H9 (cell line): ENCODE measurements around the gene TRIM2. TPM values are rescaled to one million over a fixed set of nuclear protein-coding genes. Genes with fewer than 3 reads are reported as not detected.

Experiments used
- DNase-seq: peaks from one replicate; pipeline ENCODE4 v3.0.0-alpha.2; 2017
- H2AFZ ChIP-seq: one replicate; pipeline ENCODE4 v1.6.1; 2013; ENCODE audit warnings: mild to moderate bottlenecking, low read length, control low read depth, moderate library complexity
- H2AK5ac ChIP-seq: 2 replicates; pipeline ENCODE4 v1.6.1; 2013; ENCODE audit warnings: low read length, control low read depth, mixed read lengths; ENCODE audit not compliant: insufficient read length
- H2BK120ac ChIP-seq: one replicate; pipeline ENCODE4 v1.6.1; 2013; ENCODE audit warnings: low read depth, mild to moderate bottlenecking, low read length, control low read depth, inconsistent platforms; ENCODE audit not compliant: poor library complexity, severe bottlenecking
- H2BK12ac ChIP-seq: 2 replicates; pipeline ENCODE4 v1.6.1; 2013; ENCODE audit warnings: low read length, control low read depth, mixed read lengths, low read depth; ENCODE audit not compliant: insufficient read length
- H2BK15ac ChIP-seq: 2 replicates; pipeline ENCODE4 v1.6.1; 2013; ENCODE audit warnings: low read depth, low read length, control low read depth
- H2BK20ac ChIP-seq: one replicate; pipeline ENCODE4 v1.6.1; 2013; ENCODE audit warnings: low read depth, mild to moderate bottlenecking, low read length, control low read depth, inconsistent platforms; ENCODE audit not compliant: poor library complexity, severe bottlenecking
- H2BK5ac ChIP-seq: 2 replicates; pipeline ENCODE4 v1.6.1; 2013; ENCODE audit warnings: low read length, control low read depth, mixed read lengths; ENCODE audit not compliant: insufficient read length
- H3K14ac ChIP-seq: 2 replicates; pipeline ENCODE4 v1.6.1; 2013; ENCODE audit warnings: low read length, control low read depth; ENCODE audit not compliant: insufficient read depth
- H3K18ac ChIP-seq: 2 replicates; pipeline ENCODE4 v1.6.1; 2013; ENCODE audit warnings: low read depth, mild to moderate bottlenecking, mixed read lengths, low read length, control low read depth; ENCODE audit not compliant: insufficient read length
- H3K23ac ChIP-seq: 2 replicates; pipeline ENCODE4 v1.6.1; 2013; ENCODE audit warnings: low read length, control low read depth, mixed read lengths, low read depth; ENCODE audit not compliant: insufficient read length
- H3K23me2 ChIP-seq: 2 replicates; pipeline ENCODE4 v1.6.1; 2013; ENCODE audit warnings: low read depth, mild to moderate bottlenecking, mixed read lengths, low read length, control low read depth; ENCODE audit not compliant: insufficient read length, poor library complexity, severe bottlenecking
- H3K27ac ChIP-seq: 2 replicates; pipeline ENCODE4 v1.5.1; 2013; ENCODE audit warnings: low read length, control low read depth, mixed read lengths, low read depth; ENCODE audit not compliant: insufficient read length
- H3K27me3 ChIP-seq: 2 replicates; pipeline ENCODE4 v1.6.1; 2013; ENCODE audit warnings: low read length, control low read depth, inconsistent platforms; ENCODE audit not compliant: insufficient read depth
- H3K4ac ChIP-seq: 2 replicates; pipeline ENCODE4 v1.6.1; 2013; ENCODE audit warnings: low read depth, mild to moderate bottlenecking, control low read depth, inconsistent platforms, low read length, moderate library complexity
- H3K4me1 ChIP-seq: 2 replicates; pipeline ENCODE4 v1.6.1; 2013; ENCODE audit warnings: low read length, control low read depth, inconsistent platforms; ENCODE audit not compliant: insufficient read depth
- H3K4me2 ChIP-seq: 2 replicates; pipeline ENCODE4 v1.6.1; 2013; ENCODE audit warnings: low read length, control low read depth, mixed read lengths; ENCODE audit not compliant: insufficient read length, insufficient read depth
- H3K56ac ChIP-seq: 2 replicates; pipeline ENCODE4 v1.6.1; 2013; ENCODE audit warnings: low read depth, mild to moderate bottlenecking, mixed read lengths, low read length, control low read depth; ENCODE audit not compliant: insufficient read length
- H3K79me1 ChIP-seq: 2 replicates; pipeline ENCODE4 v1.6.1; 2013; ENCODE audit warnings: low read depth, mild to moderate bottlenecking, moderate library complexity, low read length, control low read depth, inconsistent platforms; ENCODE audit not compliant: insufficient read depth, poor library complexity, severe bottlenecking
- H3K79me2 ChIP-seq: 2 replicates; pipeline ENCODE4 v1.6.1; 2013; ENCODE audit warnings: low read length, control low read depth, inconsistent platforms; ENCODE audit not compliant: insufficient read depth
- H3K9ac ChIP-seq: 2 replicates; pipeline ENCODE4 v1.6.1; 2013; ENCODE audit warnings: low read length, control low read depth, mixed read lengths; ENCODE audit not compliant: insufficient read length; ENCODE audit errors: extremely low read depth
- H3K9me3 ChIP-seq: one replicate; pipeline ENCODE4 v1.6.1; 2013; ENCODE audit warnings: low read depth, low read length, inconsistent platforms; ENCODE audit not compliant: control insufficient read depth
- H3T11ph ChIP-seq: one replicate; pipeline ENCODE4 v1.6.1; 2013; ENCODE audit warnings: mild to moderate bottlenecking, low read length, control low read depth, inconsistent platforms
- H4K20me1 ChIP-seq: one replicate; pipeline ENCODE4 v1.6.1; 2013; ENCODE audit not compliant: control insufficient read depth, insufficient read length, insufficient read depth
- H4K5ac ChIP-seq: 2 replicates; pipeline ENCODE4 v1.6.1; 2013; ENCODE audit warnings: low read depth, mild to moderate bottlenecking, mixed read lengths, low read length, control low read depth; ENCODE audit not compliant: insufficient read length
- H4K8ac ChIP-seq: replicated peaks from 2 replicates; pipeline ENCODE4 v1.6.1; 2013; ENCODE audit warnings: low read length, control low read depth, mixed read lengths, low read depth; ENCODE audit not compliant: insufficient read length
- H4K91ac ChIP-seq: 2 replicates; pipeline ENCODE4 v1.6.1; 2013; ENCODE audit warnings: low read depth, mild to moderate bottlenecking, moderate library complexity, mixed read lengths, low read length, control low read depth; ENCODE audit not compliant: insufficient read length
- H3K27ac Mint-ChIP-seq, 3 experiments: 2 replicates in 2 of 3; 3 replicates in 1 of 3; pipeline ENCODE4 v1.8.0; 2020 to 2021; ENCODE audit warnings: mixed read lengths in 3 of 3, mild to moderate bottlenecking in 1 of 3, moderate library complexity in 1 of 3
- H3K27me3 Mint-ChIP-seq: 2 replicates; pipeline ENCODE4 v1.8.0; 2021; ENCODE audit warnings: low read depth, mild to moderate bottlenecking, moderate library complexity, mixed read lengths
- H3K36me3 Mint-ChIP-seq, 3 experiments: 2 replicates in 2 of 3; 3 replicates in 1 of 3; pipeline ENCODE4 v1.8.0; 2020 to 2021; ENCODE audit warnings: low read depth in 3 of 3, mixed read lengths in 3 of 3; ENCODE audit not compliant: insufficient read depth in 1 of 3
- H3K4me1 Mint-ChIP-seq, 2 experiments: 2 replicates each; pipeline ENCODE4 v1.8.0; 2020; ENCODE audit warnings: mixed read lengths in 2 of 2
- H3K4me3 Mint-ChIP-seq, 2 experiments: 2 replicates in 1 of 2; 3 replicates in 1 of 2; pipeline ENCODE4 v1.8.0; 2020 to 2021; ENCODE audit warnings: mild to moderate bottlenecking in 2 of 2, mixed read lengths in 2 of 2, moderate library complexity in 1 of 2
- H3K9me3 Mint-ChIP-seq, 2 experiments: 2 replicates in 1 of 2; 3 replicates in 1 of 2; pipeline ENCODE4 v1.8.0; 2020; ENCODE audit warnings: mild to moderate bottlenecking in 2 of 2, mixed read lengths in 2 of 2, moderate library complexity in 1 of 2
- WGBS: extraction: QIAGEN DNeasy Blood & Tissue Kit; methylation state at CpG from one replicate; pipeline ENCODE4 v1.1.7; 2013; ENCODE audit warnings: missing lambda C conversion rate, low lambda C conversion rate, mixed read lengths; ENCODE audit not compliant: insufficient read length; ENCODE audit errors: extremely low coverage; 5-methylcytosine and 5-hydroxymethylcytosine counted together
- total RNA-seq: library from RNA; stranded (reverse); gene quantifications from 2 replicates; pipeline ENCODE4 v1.2.1, GENCODE V29; 2021
- TF ChIP-seq, protein P1 (sequence below): fragments of 200-600 bp; sonication (generic); conservative IDR thresholded peaks from 3 replicates; pipeline ENCODE4 v1.8.0; 2021; ENCODE audit warnings: antibody characterized with exemption, mild to moderate bottlenecking

TRIM2 gene
- total RNA-seq, 1 experiment from 2014 or later: 28.9 TPM

DNA sequence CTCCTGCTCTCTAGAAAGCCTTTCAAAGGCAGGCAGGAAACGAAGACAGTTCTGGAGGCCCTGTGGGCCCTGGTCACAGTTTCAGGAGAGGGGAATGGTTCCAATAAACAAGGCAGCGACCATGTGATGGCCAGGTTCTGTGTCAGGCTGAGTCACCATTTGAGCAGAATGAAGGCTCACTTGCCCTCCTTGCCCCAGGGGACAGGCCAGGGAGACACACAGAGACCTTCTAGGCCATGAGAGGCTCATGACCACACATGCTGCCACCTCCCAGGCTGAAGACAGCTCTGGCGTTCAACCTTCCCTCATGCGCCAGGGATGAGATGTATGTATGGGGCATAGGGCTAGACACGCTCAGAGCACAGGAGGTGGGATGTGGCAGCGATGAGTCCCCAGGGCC lies 22.9 kb upstream of the TRIM2 start:
- Histone ChIP-seq H3K79me2 (no peaks in the 10 kb centered on the region), H4K5ac (no peak overlapping the region), H3K79me1 (no peaks in the 10 kb centered on the region), H4K8ac (no peak overlapping the region), H3K4me2 (no peak overlapping the region), H3K56ac (no peak overlapping the region), H3K27ac (no peak overlapping the region), H4K91ac (no peak overlapping the region), H2AFZ (no peak overlapping the region), H3K4ac (no peak overlapping the region), H2BK5ac (no peak overlapping the region), H3K23me2 (no peaks in the 10 kb centered on the region), H2AK5ac (no peak overlapping the region), H2BK20ac (no peak overlapping the region), H2BK12ac (no peak overlapping the region), H4K20me1 (no peaks in the 10 kb centered on the region), H3K9ac (no peak overlapping the region), H2BK120ac (no peak overlapping the region), H2BK15ac (no peak overlapping the region), H3K4me1 (no peaks in the 10 kb centered on the region), H3K18ac (peak overlapping the region; percentile 31), H3K27me3 (no peaks in the 10 kb centered on the region), H3T11ph (no peak overlapping the region), H3K9me3 (no peaks in the 10 kb centered on the region), H3K14ac (no peak overlapping the region), H3K23ac (no peak overlapping the region)
- no CpG with 5 or more reads among the region's 6 CpGs for WGBS
- Mint-ChIP-seq H3K9me3 (no peaks in the 10 kb centered on the region), H3K4me1 (peaks cover 23 to 32% of the 10 kb centered on the region in 2 experiments), H3K27me3 (peaks cover 2% of the 10 kb centered on the region; the same call in 1 of the 2 replicates), H3K4me3 (no peak overlapping the region), H3K36me3 (no peaks in the 10 kb centered on the region), H3K27ac (no peak overlapping the region; a peak in 1 of 7 replicates)
- TF ChIP-seq, protein P1, sequence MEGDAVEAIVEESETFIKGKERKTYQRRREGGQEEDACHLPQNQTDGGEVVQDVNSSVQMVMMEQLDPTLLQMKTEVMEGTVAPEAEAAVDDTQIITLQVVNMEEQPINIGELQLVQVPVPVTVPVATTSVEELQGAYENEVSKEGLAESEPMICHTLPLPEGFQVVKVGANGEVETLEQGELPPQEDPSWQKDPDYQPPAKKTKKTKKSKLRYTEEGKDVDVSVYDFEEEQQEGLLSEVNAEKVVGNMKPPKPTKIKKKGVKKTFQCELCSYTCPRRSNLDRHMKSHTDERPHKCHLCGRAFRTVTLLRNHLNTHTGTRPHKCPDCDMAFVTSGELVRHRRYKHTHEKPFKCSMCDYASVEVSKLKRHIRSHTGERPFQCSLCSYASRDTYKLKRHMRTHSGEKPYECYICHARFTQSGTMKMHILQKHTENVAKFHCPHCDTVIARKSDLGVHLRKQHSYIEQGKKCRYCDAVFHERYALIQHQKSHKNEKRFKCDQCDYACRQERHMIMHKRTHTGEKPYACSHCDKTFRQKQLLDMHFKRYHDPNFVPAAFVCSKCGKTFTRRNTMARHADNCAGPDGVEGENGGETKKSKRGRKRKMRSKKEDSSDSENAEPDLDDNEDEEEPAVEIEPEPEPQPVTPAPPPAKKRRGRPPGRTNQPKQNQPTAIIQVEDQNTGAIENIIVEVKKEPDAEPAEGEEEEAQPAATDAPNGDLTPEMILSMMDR: no peak
- no peak for DNase-seq
